NCI-H82 treated with DMSO at 0.1 percent for 48 hours (cell line): ENCODE measurements around the gene ADAMTS1.

Experiments used
- DNase-seq: peaks from one replicate; lab custom pipeline; 2025; ENCODE audit not compliant: unreplicated experiment; lab: John Stamatoyannopoulos, UW

The ADAMTS1 gene

DNA sequence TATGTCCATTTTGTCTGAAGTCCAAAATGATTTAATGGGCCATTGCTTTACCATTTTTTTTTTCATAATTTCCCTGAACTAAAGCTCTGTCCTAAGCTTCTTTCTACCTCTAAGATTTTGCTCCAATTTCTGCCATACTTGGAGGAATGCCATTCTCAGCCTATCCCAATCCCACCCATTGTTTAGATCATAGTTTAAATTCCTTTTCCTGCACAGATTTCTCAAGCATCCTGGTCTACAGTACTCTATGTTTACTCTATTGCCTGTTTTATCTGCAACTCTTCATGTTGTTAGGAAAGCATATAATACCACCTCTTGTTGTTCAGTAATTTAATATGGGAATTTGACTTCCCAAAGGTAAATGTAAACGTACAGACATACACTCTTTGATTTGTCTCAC, 30.8 kb downstream of the ADAMTS1 start:
- no peak for DNase-seq

DNA sequence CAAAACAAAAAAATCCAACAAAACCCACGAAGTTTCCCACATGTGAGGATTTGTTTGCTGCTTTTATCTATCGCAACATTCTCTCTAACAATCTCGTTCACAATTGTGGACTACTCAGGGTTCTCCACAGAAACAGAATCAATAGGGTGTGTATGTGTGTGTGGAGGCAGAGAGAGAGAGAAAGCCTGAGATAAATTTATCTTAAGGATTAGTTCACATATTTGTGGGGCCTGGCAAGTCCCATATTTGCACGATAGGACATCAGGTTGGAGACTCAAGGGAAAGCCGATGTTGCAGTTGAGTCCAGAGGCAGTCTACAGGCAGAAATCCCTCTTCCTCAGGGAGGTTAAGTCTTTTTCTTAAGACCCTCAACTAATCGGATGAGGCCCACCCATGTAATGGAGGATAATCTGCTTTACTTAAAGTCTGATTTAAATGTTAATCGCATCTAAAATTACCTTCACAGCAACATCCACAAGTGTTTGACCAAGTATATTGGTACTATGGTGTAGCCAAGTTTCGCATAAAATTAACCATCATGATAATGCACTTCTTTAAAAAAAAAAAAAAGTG, 31.7 kb downstream of the ADAMTS1 start:
- peak; percentile 65 for DNase-seq

DNA sequence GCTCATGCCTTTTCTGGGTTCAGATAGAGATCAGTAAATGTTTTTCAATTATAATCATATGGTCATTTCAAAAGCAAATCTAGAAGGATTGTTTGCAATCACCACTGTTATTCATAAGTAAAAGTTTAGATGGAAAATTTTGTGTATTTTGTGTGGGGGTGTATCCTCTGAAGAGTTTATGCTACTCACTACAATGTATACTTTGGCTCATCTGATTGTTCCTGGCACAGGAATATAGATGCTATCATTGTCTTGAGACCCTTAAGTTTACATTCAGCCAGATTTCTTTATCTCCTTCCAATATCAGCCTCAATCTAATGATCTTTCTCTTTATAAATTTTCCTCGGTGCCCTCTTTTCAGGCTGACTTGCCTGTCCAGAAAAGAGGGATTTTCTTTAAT, 33.0 kb downstream of the ADAMTS1 start:
- DNase-seq: no peak

DNA sequence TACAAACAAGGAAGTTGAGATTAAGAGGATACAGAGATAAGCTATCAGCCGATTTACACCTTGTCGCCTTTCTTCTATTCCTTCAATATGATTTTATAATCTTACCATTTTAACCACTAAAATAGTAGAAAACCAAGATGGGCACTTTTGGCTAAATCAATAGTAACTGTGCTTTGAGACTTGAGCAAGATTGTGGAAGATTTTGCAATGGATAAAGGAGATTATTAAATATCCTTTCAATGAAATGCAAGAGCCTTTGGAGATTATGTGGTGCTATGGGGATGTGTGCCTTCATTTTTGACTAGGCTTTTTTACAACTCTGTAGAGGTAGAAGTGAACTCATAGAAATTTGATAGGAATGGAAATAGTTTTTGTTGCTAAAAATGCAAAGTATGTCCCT, 33.7 kb downstream of the ADAMTS1 start:
- DNase-seq: no peak

DNA sequence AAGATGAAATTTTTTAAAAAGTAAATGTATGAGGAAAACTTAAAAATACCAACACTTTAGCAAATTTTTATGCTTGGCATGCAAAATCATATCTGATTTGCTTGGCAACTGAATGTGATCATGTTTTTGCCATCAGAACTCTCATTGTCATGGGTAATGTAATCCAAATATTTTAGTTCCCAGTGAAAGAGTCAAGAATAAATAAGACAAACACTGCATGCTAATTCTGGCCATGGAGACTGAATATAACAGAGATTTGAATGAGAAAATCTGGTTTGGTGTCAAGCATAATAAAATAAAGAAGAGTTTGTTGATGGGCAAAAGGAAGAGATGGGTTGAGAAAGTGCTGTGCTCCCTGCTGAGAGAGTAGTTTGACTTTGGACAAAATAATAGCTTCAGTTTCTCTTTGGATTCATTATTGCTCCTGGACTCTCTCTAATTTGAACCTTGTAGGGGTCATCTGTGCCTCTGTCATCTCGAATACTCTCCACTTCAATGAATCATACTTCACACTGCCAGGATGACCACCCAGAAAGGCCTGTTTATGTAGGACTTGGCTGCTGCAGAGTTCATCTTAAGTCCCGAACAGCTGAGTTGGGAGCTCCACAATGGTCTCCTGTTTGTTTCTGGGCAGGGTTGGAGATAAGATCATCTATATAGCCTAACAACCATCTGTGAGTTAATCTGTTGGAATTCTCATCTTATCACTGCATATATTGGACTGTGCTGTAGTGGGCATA, 34.4 kb downstream of the ADAMTS1 start:
- DNase-seq: no peak

DNA sequence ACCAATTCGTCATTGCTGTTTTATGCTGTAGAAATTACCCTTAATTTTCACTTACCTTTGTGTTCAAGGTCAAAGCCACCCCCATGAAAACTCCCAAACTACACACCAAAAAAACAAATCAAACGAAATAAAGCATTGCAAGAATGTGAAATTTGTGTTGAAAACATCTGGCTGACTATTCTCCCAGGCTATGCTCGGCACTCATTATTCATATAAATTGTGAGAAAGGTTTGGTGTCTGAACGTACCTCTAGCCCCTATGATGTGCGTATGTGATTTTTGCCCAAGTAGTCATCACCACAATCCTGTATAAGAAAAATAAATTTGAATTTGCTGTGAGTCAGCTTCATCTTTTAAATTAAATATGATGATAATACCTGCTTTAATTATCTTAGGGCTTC, 34.9 kb downstream of the ADAMTS1 start:
- DNase-seq: no peak

DNA sequence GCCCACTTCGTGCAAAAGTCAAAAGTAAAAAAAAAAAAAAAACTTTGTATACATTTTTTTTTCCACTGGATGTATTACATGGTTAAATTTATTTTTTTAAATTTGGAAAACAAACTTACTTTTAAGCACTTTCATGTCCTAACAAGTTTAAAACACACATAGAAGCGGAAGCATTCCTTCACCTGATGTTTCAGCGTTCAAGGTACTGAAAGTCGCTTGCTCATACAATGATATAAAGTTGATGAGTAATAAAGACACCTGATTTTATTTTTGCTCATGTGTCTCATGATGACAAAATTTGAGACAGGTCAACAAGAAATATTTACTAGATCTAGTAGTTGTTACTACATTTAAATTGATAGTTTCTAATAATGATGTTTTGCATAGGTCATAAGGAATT, 35.5 kb downstream of the ADAMTS1 start:
- DNase-seq: no peak

DNA sequence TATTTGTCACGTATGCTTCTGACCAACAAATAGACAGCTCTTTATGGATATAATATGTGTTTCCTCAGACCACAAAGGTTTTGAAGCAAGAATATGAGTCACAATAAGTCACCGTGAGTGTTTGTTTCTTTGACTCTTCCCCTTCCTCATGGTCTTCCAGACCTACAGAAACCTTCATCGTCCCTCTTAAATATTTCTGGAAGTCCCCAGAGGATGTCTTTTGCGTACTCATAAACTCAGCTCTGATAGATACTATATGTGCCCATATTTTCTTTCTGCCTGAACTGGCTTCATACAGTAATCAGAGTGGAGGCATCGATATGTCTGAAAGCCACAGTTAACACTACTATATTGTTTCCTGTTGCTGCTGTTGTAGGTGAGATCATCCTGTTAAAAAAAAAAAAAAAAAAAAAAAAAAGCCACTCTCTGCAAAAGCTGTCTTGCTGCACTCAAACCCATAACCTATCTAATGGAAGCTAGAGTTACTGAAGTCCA, 38.4 kb downstream of the ADAMTS1 start:
- no peak for DNase-seq

DNA sequence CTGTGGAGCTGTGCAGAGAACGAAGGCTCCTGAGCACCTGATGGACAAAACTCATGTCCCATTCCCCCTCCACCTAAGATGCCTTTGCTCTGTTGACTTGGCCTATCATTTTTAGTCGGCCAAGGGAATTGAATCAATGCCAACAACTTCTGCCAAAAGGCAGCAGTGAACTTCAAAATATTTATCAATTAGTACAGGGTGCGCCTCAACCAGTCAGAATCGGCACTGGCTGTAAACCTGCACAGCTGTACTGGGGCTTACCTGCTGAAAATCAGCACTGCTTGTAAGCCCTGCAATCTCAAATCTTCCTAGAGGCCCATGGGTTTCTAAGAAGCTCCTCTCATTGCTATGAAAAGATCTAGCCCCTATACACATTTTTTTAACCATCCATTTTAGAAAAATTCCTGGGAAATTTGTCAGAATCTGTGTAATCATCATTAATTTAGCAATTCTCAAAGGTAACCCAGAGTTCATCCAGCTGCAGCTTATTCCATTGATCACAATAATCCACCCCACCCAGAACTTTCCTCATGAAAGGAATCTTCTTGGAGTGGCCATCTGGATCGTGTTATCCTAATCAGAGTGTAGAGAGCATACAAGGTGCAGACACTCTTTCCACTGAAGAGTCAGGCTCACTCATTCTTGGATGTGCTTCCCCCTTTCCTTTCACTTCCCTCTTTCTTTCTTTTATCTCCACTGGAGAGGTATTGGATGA, 40.2 kb downstream of the ADAMTS1 start:
- no peak for DNase-seq

DNA sequence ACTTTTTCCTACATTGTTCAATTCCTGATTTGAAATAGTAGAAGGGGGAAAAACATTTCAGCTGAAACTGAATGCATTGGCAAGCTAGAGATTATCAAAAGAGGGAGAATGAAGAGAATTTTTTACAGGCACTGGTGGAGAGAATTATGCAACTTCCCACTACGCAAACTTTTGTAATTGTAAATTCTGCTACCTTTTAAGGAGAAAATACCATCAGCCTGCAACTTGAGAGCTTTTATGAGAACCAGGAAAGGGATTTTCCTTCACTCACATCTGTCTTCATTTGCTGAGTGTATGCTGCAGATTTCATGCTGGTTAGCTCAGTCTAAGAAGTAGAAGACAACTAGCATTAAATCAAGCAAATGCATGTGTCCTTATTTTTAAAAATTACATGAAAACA, 43.7 kb downstream of the ADAMTS1 start:
- DNase-seq: no peak

DNA sequence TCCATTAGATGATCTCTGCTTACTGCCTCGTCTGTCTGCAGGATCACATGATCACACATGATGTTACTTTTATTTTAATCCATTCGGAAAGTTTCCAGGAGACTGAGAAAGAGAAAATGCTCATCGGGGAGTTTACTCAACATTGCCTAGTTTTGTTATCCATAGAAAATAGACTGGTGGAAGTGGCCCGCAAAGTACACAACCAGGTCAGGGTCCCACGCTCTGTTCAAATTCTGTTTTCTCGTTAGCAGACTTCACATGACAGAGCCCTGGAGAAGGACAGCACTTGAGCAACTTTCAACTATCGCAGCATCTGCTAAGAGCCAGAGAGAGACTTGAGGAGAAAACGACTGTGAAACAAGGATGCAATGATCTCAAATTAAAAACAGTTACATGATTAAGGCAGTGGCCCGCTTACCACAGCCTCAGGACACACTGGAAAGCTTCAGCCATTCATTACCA, 44.2 kb downstream of the ADAMTS1 start:
- no peak for DNase-seq

DNA sequence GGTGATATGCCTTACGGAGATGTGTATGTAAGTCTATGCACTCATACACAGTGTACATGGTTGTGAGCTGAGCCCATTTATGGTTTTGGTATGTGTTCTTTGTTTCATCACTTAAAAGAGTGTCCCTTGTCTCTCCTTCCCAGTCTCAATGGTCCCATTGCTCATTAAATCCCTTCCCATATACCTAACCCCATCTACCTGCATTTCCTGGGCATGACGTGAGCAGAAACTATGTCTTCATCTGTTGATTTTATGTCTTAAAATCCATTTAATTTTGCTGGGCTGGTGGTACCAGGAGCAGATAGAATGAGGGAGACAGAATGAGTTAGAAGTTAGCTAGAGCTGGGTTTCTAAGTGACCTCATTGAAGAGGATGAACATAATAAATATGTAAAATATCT, 44.8 kb downstream of the ADAMTS1 start:
- DNase-seq: no peak

DNA sequence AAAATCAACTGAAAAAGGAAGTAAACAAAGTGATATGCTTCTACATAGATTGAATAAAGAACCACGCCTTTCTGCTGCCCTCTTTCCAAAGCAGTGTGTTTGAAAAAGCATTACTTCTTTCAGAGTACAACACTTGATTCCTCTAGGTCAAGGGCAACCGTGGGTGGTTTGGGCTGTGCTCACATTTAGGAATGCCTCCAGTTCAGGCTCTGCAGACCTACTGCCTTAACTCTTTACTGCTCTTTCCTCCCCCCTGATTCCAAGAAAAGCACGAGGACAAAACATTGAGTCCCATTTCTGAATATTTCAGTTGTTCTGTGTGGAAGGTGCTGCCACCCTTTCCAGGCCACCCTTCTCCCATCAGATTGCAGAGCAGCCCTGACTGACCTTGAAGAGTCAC, 45.2 kb downstream of the ADAMTS1 start:
- DNase-seq: no peak

DNA sequence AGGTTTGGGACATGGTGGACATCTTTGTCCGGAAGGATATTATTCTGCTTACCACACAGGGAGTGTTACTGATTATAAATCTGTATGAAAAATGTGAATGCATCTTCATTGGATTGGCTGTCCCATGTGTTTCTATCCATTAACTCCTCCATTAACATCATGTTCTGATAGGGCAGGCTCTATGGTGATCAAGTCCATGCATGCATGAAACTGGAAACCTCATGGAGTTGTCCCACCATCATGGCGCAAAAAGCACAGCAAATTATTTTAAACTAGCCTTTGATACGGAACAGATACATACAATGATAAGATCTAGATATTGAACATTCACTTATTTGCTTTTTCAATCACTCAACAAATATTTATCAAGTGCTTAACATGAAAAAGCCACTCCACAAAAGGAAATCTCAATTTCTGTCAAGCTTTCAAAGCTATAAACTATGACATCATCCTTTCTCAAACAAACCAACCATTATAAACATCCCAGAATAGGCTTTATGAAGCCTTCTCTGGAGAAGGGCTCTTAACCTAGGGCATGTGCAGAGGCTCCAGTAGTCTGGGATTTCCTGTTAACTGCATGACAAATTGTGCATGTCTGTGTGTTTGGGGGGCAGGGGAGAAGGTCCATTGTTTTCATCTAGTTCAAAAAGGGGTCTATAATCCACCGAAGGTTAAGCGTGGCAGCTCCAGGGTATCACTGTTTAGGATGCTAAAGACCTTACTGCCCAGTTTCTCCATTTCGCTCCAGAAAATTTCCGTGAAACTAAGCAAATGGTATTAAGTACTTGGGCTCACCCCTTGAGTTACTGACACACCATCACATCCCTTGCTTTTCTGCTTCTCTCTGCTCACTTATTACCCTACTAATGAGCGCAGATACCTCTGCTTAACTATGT, 46.1 kb downstream of the ADAMTS1 start:
- no peak for DNase-seq

DNA sequence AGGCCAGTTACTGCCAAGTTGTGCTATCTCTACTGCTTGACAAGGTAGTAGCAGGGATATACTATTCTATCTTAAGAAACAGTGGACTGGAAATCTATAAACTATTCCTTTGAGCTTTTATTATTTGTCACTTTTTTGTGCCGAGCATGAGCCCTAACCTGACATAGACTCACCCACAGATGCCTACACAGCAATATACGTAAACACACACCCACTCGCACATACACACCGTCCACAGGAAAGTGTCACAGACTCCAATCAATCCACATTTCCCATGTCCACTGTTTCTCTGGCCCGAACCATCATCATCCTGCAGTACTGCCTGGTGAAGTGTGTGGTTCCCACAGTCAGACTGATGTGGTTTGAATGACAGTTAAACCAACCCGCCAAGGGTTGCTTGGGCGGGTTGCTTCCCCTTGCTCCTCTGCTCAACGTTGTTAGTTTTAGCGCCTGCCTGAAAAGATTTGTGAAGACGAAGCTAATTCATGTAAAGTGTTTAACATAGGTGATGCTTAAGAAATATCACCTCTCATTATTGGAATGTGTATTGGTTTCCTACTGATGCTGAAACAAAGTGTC, 47.2 kb downstream of the ADAMTS1 start:
- no peak for DNase-seq

DNA sequence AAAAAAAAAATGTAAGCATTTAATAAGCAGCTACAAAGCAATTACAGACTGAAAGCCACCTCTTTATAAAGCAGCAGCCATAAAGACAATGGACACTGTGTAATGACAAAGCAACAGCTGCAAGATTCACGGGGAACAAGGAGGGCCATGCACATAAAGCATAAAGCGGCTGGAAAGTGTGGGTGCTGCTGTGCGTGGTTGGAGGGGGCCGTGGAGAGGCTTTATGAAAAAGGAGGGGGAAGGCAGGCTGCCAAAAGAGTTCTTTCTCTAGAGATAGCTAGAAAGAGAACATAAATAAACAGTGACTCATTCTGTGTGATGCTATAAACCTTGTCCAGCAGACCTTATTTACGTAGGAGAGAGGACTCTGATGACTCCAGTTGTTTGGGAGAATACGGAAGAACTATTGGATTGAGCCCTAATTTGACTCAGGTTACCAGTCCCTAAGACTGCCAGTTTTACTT, 49.3 kb downstream of the ADAMTS1 start:
- no peak for DNase-seq

DNA sequence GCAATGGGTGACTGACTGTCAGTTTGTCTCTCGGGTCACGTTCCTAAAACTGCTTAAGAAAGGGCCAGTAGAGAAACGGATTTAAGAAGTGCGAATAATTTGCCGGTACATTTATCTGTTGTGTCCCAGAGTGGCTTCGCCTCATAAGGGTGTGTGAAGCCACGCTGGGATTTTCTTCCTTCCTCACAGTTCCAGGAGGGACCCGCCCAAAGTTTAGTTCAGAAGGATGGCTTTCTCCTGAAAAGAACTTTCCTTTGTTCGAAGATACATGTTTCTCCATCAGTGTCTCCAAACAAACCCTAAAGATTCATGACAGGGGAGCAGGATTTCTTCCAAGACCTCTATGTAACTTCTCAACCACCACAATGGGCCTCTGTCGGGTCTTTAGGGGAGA, 49.8 kb downstream of the ADAMTS1 start:
- DNase-seq: no peak

DNA sequence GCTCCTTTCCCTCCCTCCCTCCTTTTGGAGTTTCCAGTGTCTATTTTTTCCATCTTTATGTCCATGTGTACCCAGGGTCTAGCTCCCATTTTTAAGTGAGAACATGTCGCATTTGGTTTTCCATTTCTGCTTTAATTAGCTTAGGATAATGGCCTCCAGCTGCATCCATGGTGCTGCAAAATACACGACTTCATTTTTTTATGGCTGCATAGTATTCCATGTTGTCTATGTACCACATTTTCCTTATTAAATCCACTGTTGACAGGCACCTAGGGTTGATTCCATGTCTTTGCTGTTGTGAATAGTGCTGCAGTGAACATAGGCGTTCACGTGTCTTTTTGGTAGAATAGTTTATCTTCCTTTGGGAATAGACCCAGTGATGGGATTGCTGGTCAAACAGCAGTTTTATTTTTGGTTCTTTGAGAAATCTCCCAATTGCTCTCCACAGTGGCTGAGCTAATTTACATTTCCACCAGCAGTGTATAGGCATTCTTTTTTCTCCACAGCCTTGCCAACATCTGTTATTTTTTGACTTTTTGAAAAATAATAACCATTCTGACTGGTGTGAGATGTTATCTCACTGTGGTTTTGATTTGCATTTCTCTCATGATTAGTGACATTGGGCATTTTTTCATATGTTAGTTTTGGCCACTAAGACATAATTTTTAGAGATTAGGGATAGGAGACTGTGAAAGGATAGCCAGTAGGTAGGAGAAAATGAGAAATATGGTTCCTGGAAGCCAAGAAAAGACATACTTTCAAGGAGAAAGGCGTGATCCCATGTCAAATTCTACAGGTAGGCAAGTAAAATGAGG, 50.4 kb downstream of the ADAMTS1 start:
- no peak for DNase-seq

DNA sequence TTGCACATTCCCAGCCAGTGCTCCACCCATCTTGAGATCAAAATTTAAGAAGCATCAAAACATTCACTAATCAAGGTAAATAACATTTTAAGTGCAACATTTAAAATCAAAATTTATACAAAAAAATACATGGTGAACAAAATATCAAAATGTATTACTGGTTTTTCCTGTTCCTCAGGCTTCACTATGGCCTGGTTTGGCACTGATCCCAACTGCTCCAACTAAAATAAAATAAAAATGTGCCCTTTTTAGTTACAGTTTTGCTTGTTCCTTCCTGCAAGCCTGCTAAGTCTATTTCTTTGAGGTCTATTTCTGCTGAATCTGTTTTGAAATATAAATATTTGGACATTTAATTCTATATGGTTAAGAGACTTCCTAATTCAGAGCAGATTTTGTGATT, 54.9 kb downstream of the ADAMTS1 start:
- DNase-seq: no peak

DNA sequence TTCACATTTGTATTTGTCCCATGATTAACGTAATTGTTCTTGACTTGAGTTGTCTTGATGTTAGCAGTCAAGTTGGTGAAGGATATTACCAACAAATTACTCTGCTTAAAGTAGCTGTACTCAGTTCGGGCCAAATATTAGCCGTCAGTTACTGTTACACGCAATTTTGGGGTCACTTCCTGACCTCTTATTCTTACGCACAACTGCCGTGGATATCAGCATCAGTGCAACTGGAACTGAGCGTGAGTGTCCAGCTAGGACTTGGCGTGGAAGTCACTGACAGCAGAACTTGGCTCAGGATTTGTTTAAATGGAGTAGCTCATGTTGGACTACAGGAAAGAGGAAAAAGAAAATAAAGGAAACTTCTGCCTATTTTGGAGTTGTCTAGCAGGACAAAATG, 56.4 kb downstream of the ADAMTS1 start:
- DNase-seq: no peak
